H1 (cell line): ENCODE data around the gene PSD2. TPM values are rescaled to one million over a fixed set of nuclear protein-coding genes. Genes with fewer than 3 reads are reported as not detected.

ENCODE experiments used
- RBBP5 ChIP-seq: IDR thresholded peaks from 2 replicates; pipeline ENCODE4 v1.7.1; 2012; ENCODE audit warnings: low read depth, mild to moderate bottlenecking, inconsistent platforms, low read length, moderate library complexity, borderline replicate concordance
- SAP30 ChIP-seq: fragments of 300-600 bp; sonication (generic); IDR thresholded peaks from 2 replicates; pipeline ENCODE4 v1.7.1; 2012; ENCODE audit warnings: low read length, moderate library complexity, mild to moderate bottlenecking, inconsistent platforms; ENCODE audit not compliant: insufficient read depth, insufficient replicate concordance
- SUZ12 ChIP-seq: fragments of 200-600 bp; sonication (generic); IDR thresholded peaks from 2 replicates; pipeline ENCODE4 v1.6.1; 2012; ENCODE audit warnings: mild to moderate bottlenecking, inconsistent platforms, low read length, moderate library complexity, mixed read lengths
- TAF7 ChIP-seq: optimal IDR thresholded peaks from 2 replicates; pipeline ENCODE3; 2011; ENCODE audit warnings: low read depth, mild to moderate bottlenecking, inconsistent platforms, low read length, moderate library complexity, borderline replicate concordance
- polyA plus RNA-seq, 7 experiments: library from polyadenylated mRNA; depleted of rRNA in 3 of 7; stranded (reverse) in 5 of 7; unstranded in 2 of 7; fragments of >200 nt in 5 of 7; fragments of 200-250 nt in 2 of 7; gene quantifications; 1 replicate in 5 of 7; 2 replicates in 1 of 7; 4 replicates in 1 of 7; pipeline versions ENCODE4 v1.2.1 to v1.2.3, GENCODE V29; 2011 to 2013; ENCODE audit warnings: missing spikeins in 2 of 7, mixed read lengths in 2 of 7
- total RNA-seq: library from RNA; stranded (reverse); fragmentation: NEBNext Ultra II Directional; extraction: Animal tissue kit (Norgen Biotek cat#: 25700); gene quantifications from 2 replicates; pipeline ENCODE4 v1.2.1, GENCODE V29; 2021

PSD2 gene
- total and polyA plus RNA-seq, 2 of the 8 experiments (the other 6 are each of a cell fraction or from before 2014, with no cell fraction given) = 0.06 to 0.14 TPM

- TF ChIP-seq TAF7 = no peak
- no peak for TF ChIP-seq SAP30
- no peak for TF ChIP-seq RBBP5
- no peak for TF ChIP-seq SUZ12
- TF ChIP-seq, all 59 proteins: peak for 0
Observed at GRCh38 chr5:139823757-139824355, 28.2 kb downstream of the PSD2 start (continued).
